Lower lobe of right lung (tissue), 2 donors: ENCODE results near the gene CAMK2G. TPM values are rescaled to one million over a fixed set of nuclear protein-coding genes. Genes with fewer than 3 reads are reported as not detected.
"Not testable (repeated sequence)": the region's sequence is repeated elsewhere in the genome, so short reads cannot be mapped to it uniquely, and the experiment has no call there.

Source experiments
- ATAC-seq, 2 donors: fragments of 200-7000 bp; cut with Tn5 transposase; one replicate each; pipeline ENCODE4 v1.9.1; 2020 to 2022; ENCODE audit warnings: mild to moderate bottlenecking in 2 of 2, moderate library complexity in 2 of 2
- DNase-seq: peaks from one replicate; pipeline ENCODE4 v3.0.0-alpha.2; 2020
- H3K27ac ChIP-seq: fragments of 200-600 bp; one replicate; pipeline ENCODE4 v1.8.0; 2022
- H3K27me3 ChIP-seq: fragments of 200-600 bp; one replicate; pipeline ENCODE4 v1.8.0; 2022; ENCODE audit warnings: low read depth
- H3K36me3 ChIP-seq: fragments of 200-600 bp; one replicate; pipeline ENCODE4 v1.8.0; 2022; ENCODE audit warnings: mild to moderate bottlenecking
- H3K4me1 ChIP-seq: fragments of 200-600 bp; one replicate; pipeline ENCODE4 v1.8.0; 2022
- H3K4me3 ChIP-seq: fragments of 200-600 bp; one replicate; pipeline ENCODE4 v1.8.0; 2022; ENCODE audit warnings: mild to moderate bottlenecking
- H3K9me3 ChIP-seq: fragments of 200-600 bp; one replicate; pipeline ENCODE4 v1.8.0; 2022
- intact Hi-C: fragments of 100-400 bp; cut with DNase I; formaldehyde crosslinking; loops from one replicate; pipeline ENCODE4 v1.11.0; 2022
- total RNA-seq: library from RNA; stranded (reverse); fragmentation: NEBNext Ultra II Directional; extraction: Animal tissue kit (Norgen Biotek cat#: 25700); gene quantifications from one replicate; pipeline ENCODE4 v1.2.1, GENCODE V29; 2021
- TF ChIP-seq, protein P1 (sequence below): fragments of 200-600 bp; IDR thresholded peaks from one replicate; pipeline ENCODE4 v1.8.0; 2022; ENCODE audit warnings: antibody characterized with exemption, mild to moderate bottlenecking
- donor health status: DM: no; HTN: yes; CAD: no; lungs with severe emphysema.

The CAMK2G gene
- total RNA-seq, 1 donor from 2014 or later: 38.4 TPM

DNA sequence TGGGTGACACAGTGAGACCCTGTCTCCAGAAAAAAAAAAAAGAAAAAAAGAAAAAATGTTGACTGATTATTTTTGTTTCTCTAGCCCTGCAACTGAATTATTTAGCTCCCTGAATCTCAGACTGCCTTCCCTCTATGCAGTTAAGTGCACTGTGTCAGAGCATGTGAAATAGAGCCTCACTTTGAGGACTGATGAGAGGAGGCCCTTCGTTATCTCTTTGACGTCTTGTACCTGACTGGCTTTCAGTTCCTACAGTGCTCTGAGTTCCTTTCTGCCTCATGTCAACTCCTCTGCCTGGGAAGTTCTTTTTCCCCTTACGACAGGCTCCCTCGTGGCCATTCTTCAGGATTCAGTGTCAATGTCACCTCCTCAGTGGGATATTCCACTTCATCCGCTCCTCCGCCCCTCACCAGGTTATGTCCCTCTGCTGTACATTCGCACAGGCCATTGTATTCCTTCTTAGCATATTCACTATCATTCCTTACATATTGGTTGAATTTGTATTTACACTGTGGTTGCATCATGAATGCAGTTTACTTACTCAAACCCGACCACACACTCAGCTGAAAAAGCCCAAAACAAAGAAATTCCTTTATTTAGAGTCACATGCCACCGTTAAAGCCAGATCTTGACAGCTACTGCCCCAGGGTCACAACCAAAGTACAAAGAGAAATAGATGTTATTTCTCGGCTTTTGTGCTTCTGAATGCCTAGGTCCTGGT, 18.1 kb upstream of the CAMK2G start:
- DNase-seq (no peak), ATAC-seq (no peak)
- intact Hi-C loops: no loop called here
- peaks cover 16% of the 10 kb centered on the region for H3K4me1 ChIP-seq
- H3K27me3 ChIP-seq: no peaks in the 10 kb centered on the region
- TF ChIP-seq, protein P1, sequence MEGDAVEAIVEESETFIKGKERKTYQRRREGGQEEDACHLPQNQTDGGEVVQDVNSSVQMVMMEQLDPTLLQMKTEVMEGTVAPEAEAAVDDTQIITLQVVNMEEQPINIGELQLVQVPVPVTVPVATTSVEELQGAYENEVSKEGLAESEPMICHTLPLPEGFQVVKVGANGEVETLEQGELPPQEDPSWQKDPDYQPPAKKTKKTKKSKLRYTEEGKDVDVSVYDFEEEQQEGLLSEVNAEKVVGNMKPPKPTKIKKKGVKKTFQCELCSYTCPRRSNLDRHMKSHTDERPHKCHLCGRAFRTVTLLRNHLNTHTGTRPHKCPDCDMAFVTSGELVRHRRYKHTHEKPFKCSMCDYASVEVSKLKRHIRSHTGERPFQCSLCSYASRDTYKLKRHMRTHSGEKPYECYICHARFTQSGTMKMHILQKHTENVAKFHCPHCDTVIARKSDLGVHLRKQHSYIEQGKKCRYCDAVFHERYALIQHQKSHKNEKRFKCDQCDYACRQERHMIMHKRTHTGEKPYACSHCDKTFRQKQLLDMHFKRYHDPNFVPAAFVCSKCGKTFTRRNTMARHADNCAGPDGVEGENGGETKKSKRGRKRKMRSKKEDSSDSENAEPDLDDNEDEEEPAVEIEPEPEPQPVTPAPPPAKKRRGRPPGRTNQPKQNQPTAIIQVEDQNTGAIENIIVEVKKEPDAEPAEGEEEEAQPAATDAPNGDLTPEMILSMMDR: no peak
- no peaks in the 10 kb centered on the region for H3K36me3 ChIP-seq
- no peak overlapping the region for H3K27ac ChIP-seq
- no peak overlapping the region for H3K4me3 ChIP-seq
- H3K9me3 ChIP-seq: no peaks in the 10 kb centered on the region

DNA sequence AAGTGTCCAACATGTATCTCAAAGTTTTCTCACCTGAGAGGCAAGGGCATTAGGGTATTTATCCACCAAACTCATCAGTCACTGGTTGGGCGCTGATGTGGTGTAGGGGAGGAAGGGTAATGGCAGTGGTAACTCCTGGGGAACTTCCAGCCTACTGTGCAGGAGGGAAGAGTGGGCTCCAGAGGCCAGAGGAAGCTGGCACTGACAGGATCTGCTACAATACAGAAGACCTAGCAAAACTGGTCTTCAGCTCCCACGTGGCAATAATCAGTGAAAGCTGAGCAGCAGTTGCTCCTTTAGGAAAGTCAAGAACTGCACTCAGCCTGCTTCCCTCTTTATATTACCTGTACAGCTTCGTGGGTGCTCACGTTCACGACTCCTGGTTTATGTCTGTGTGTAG, 17.2 kb upstream of the CAMK2G start:
- TF ChIP-seq, protein P1: no peak
- peaks cover 26% of the 10 kb centered on the region for H3K4me1 ChIP-seq
- ATAC-seq (no peak), DNase-seq (no peak)
- H3K4me3 ChIP-seq: no peak overlapping the region
- no peaks in the 10 kb centered on the region for H3K9me3 ChIP-seq
- H3K36me3 ChIP-seq: no peaks in the 10 kb centered on the region
- no peaks in the 10 kb centered on the region for H3K27me3 ChIP-seq
- H3K27ac ChIP-seq: no peak overlapping the region
- intact Hi-C loops: no loop called here

DNA sequence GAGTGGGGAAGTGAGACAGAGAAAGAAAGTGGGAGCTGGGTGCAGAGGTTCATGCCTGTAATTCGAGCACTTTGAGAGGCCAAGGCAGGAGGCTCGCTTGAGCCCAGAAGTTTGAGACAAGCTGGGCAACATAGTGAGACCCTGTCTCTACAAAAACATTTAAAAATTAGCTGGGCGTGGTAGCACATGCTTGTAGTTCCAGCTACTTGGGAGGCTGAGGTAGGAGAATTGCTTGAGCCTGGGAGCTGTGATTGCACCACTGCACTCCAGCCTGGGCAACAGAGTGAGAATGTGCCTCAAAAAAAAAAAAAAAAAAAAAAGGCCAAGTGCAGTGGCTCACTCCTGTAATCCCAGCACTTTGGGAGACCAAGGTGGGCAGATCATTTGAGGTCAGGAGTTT, 16.5 kb upstream of the CAMK2G start:
- intact Hi-C loops, H3K27ac ChIP-seq: not testable (repeated sequence)

DNA sequence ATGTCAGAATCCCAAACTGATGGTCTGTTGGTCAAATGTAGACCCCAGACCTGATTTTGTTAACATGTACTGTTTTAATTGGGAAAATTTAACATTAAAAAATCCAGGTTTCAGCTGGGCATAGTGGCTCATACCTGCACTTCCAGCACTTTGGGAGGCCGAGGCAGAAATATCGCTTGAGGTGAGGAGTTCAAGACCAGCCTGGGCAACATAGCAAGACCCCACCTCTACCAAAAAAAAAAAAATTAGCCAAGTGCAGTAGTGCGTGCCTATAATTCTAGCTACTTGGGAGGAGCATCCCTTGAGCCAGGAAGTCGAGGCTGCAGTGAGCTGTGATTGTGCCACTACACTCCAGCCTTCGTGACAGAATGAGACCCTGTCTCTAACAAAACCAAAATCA, 15.9 kb upstream of the CAMK2G start:
- no peaks in the 10 kb centered on the region for H3K9me3 ChIP-seq
- TF ChIP-seq, protein P1: no peak
- intact Hi-C loops: no loop called here
- no peaks in the 10 kb centered on the region for H3K27me3 ChIP-seq
- DNase-seq (no peak), ATAC-seq (no peak)
- no peak overlapping the region for H3K4me3 ChIP-seq
- H3K27ac ChIP-seq: no peak overlapping the region
- no peaks in the 10 kb centered on the region for H3K36me3 ChIP-seq
- peaks cover 31% of the 10 kb centered on the region for H3K4me1 ChIP-seq

More for the DNA sequence above, 16.5 kb upstream of the CAMK2G start:
- H3K27me3 ChIP-seq, H3K4me3 ChIP-seq, DNase-seq, H3K36me3 ChIP-seq, ATAC-seq, H3K9me3 ChIP-seq: not testable (repeated sequence)
- peaks cover 31% of the 10 kb centered on the region for H3K4me1 ChIP-seq

DNA sequence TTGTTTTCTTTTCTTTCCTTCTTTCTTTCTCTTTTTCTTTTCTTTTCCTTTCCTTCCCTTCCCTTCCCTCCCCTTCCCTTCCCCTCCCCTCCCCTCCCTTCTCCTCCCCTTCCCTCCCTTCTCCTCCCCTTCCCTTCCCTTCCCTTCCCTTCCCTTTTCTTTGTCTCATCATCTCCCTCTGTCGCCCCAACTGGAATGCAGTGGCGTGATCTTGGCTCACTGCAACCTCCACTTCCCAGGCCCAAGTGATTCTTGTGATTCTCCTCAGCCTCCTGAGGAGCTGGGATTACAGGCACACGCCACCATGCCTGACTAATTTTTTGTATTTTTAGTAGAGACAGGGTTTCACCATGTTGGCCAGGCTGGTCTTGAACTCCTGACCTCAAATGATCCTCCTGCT, 15.1 kb upstream of the CAMK2G start:
- H3K27me3 ChIP-seq, ATAC-seq, H3K9me3 ChIP-seq, DNase-seq, H3K4me3 ChIP-seq, H3K27ac ChIP-seq, H3K36me3 ChIP-seq: not testable (repeated sequence)
- intact Hi-C loops: loop anchor here (10.0 kb wide), 2 partner anchors 45 to 195 kb away; no protein-coding TSS in a partner anchor
- H3K4me1 ChIP-seq: peaks cover 31% of the 10 kb centered on the region

DNA sequence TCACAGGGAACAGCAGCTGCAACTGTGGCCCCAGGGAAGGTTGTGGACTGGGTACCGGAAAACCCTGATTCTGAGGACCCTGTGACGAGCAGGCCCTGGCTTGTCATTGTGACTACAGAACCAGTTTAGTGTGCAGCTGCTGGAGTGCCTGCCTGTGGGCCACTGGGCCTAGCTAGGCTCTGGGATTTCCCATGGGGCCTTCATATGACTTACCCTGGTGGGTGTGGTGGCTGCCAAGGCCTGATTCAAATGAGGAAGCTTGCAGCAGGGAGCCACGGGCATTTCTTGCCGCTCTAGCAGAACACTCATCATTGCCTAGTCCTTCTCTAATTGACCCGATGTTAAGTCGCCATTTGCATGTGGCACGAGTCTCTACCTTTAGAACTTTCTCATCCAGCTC, 14.7 kb upstream of the CAMK2G start:
- DNase-seq (peak; percentile 83), ATAC-seq (peak; percentile 41 to 63)
- no peak overlapping the region for H3K4me3 ChIP-seq
- intact Hi-C loops: loop anchor here (10.0 kb wide), 2 partner anchors 46 to 196 kb away; no protein-coding TSS in a partner anchor
- H3K36me3 ChIP-seq: no peaks in the 10 kb centered on the region
- H3K27ac ChIP-seq: peak overlapping the region; percentile 53
- H3K27me3 ChIP-seq: no peaks in the 10 kb centered on the region
- H3K9me3 ChIP-seq: no peaks in the 10 kb centered on the region
- H3K4me1 ChIP-seq: peaks cover 31% of the 10 kb centered on the region
- TF ChIP-seq, protein P1: no peak
